Calu3 (cell line): ENCODE measurements around the gene CEP192. TPM values are rescaled to one million over a fixed set of nuclear protein-coding genes. Genes with fewer than 3 reads are reported as not detected.

Experiments used
- BruUV-seq: library from RNA; stranded (reverse); fragments of 400-500 nt; replicated peaks from 2 replicates; lab custom pipeline; 2021; lab: Mats Ljungman, UMichigan
- CTCF ChIA-PET: fragments of 300-600 bp; sonication (Branson Sonifier 250); formaldehyde crosslinking; loops from one replicate; lab custom pipeline; 2022; ENCODE audit warnings: antibody characterized with exemption; lab: Charles Lee
- DNase-seq: peaks from one replicate; pipeline ENCODE4 v3.0.0; 2022
- H3K27ac Mint-ChIP-seq: one replicate; pipeline ENCODE4 v1.8.0; 2022; ENCODE audit warnings: mixed read lengths; ENCODE audit not compliant: unreplicated experiment
- H3K27me3 Mint-ChIP-seq: one replicate; pipeline ENCODE4 v1.8.0; 2022; ENCODE audit warnings: mixed read lengths; ENCODE audit not compliant: unreplicated experiment
- H3K36me3 Mint-ChIP-seq: one replicate; pipeline ENCODE4 v1.8.0; 2022; ENCODE audit warnings: mild to moderate bottlenecking, moderate library complexity, mixed read lengths; ENCODE audit not compliant: insufficient read depth, unreplicated experiment
- H3K4me1 Mint-ChIP-seq: one replicate; pipeline ENCODE4 v1.8.0; 2022; ENCODE audit warnings: mild to moderate bottlenecking, low read depth, mixed read lengths; ENCODE audit not compliant: unreplicated experiment
- H3K4me3 Mint-ChIP-seq: one replicate; pipeline ENCODE4 v1.8.0; 2022; ENCODE audit warnings: mild to moderate bottlenecking, low read depth, moderate library complexity, mixed read lengths; ENCODE audit not compliant: unreplicated experiment
- H3K9me3 Mint-ChIP-seq: one replicate; pipeline ENCODE4 v1.8.0; 2022; ENCODE audit warnings: low read depth, mixed read lengths; ENCODE audit not compliant: unreplicated experiment
- CTCF ChIP-seq: fragments of 200-600 bp; IDR thresholded peaks from one replicate; pipeline ENCODE4 v1.8.0; 2022; ENCODE audit warnings: antibody characterized with exemption; ENCODE audit not compliant: unreplicated experiment
- intact Hi-C: fragments of 100-400 bp; cut with micrococcal nuclease; formaldehyde crosslinking; loops from one replicate; pipeline ENCODE4 v1.10.0; 2022; ENCODE audit not compliant: unreplicated experiment
- total RNA-seq: library from RNA; stranded (reverse); gene quantifications from 2 replicates; pipeline ENCODE4 v1.2.3, GENCODE V29; 2022

The CEP192 gene
- total RNA-seq, 1 experiment from 2014 or later = 39.2 TPM

- no TSS peak for BruUV-seq
- Mint-ChIP-seq H3K27me3 (no peaks in the 10 kb centered on the region), H3K27ac (no peak overlapping the region), H3K36me3 (peaks cover 19% of the 10 kb centered on the region), H3K9me3 (peaks cover 4% of the 10 kb centered on the region), H3K4me1 (no peaks in the 10 kb centered on the region), H3K4me3 (no peak overlapping the region)
- CTCF ChIA-PET = no interaction called here
- no peak for DNase-seq
- TF ChIP-seq CTCF = no peak
- intact Hi-C loops = no loop called here
Observed at GRCh38 chr18:13067124-13067523, 76.0 kb downstream of the CEP192 start.

GRCh38 chr18:13067966-13068365, 76.8 kb downstream of the CEP192 start:
- intact Hi-C loops = no loop called here
- no peak for TF ChIP-seq CTCF
- peaks cover 19% of the 10 kb centered on the region for H3K36me3 Mint-ChIP-seq
- H3K27me3 Mint-ChIP-seq = no peaks in the 10 kb centered on the region
- no peaks in the 10 kb centered on the region for H3K4me1 Mint-ChIP-seq
- no peak overlapping the region for H3K4me3 Mint-ChIP-seq
- H3K27ac Mint-ChIP-seq = no peak overlapping the region
- DNase-seq = no peak
- BruUV-seq = no TSS peak
- CTCF ChIA-PET = no interaction called here
- peaks cover 3% of the 10 kb centered on the region for H3K9me3 Mint-ChIP-seq

GRCh38 chr18:13070460-13070859, 79.3 kb downstream of the CEP192 start:
- Mint-ChIP-seq H3K9me3 (no peaks in the 10 kb centered on the region), H3K27me3 (no peaks in the 10 kb centered on the region), H3K4me3 (no peak overlapping the region), H3K4me1 (no peaks in the 10 kb centered on the region), H3K27ac (no peak overlapping the region), H3K36me3 (peaks cover 19% of the 10 kb centered on the region)
- no peak for DNase-seq
- CTCF ChIA-PET = interaction anchor here (0.7 kb wide), 1 partner anchor 194 kb away, joined by 5 read pairs; no protein-coding TSS in a partner anchor
- intact Hi-C loops = no loop called here
- no peak for TF ChIP-seq CTCF
- no TSS peak for BruUV-seq

GRCh38 chr18:13076886-13077285, 85.7 kb downstream of the CEP192 start:
- CTCF ChIA-PET = no interaction called here
- H3K9me3 Mint-ChIP-seq = peaks cover 7% of the 10 kb centered on the region
- intact Hi-C loops = no loop called here
- H3K27ac Mint-ChIP-seq = no peak overlapping the region
- H3K36me3 Mint-ChIP-seq = no peaks in the 10 kb centered on the region
- DNase-seq = no peak
- H3K27me3 Mint-ChIP-seq = no peaks in the 10 kb centered on the region
- TF ChIP-seq CTCF = no peak
- no TSS peak for BruUV-seq
- H3K4me1 Mint-ChIP-seq = no peaks in the 10 kb centered on the region
- H3K4me3 Mint-ChIP-seq = no peak overlapping the region
